Activated gamma-delta T cell (primary cell): ENCODE data around the gene PDE4DIP.
"Not testable (repeated sequence)": the region's sequence is repeated elsewhere in the genome, so short reads cannot be mapped to it uniquely, and the experiment has no call there.

Source experiments
- DNase-seq: peaks from one replicate; lab custom pipeline; 2025; lab: John Stamatoyannopoulos, UW

Gene PDE4DIP

GRCh38 chr1:148975866-148976537 is 131.8 kb downstream of the PDE4DIP start:
- not testable (repeated sequence) for DNase-seq

- not testable (repeated sequence) for DNase-seq
Measured at GRCh38 chr1:148977785-148978184, 133.6 kb downstream of the PDE4DIP start.

- DNase-seq = not testable (repeated sequence)
Measured at GRCh38 chr1:148989378-148989777, 145.2 kb downstream of the PDE4DIP start.

- DNase-seq = not testable (repeated sequence)
Measured at GRCh38 chr1:148990233-148990788, 146.1 kb downstream of the PDE4DIP start.

GRCh38 chr1:148991818-148992217 is 147.6 kb downstream of the PDE4DIP start:
- DNase-seq = not testable (repeated sequence)

GRCh38 chr1:148992364-148992763 is 148.1 kb downstream of the PDE4DIP start:
- DNase-seq = not testable (repeated sequence)

GRCh38 chr1:148996449-148997224 is 152.4 kb downstream of the PDE4DIP start:
- DNase-seq = not testable (repeated sequence)

- not testable (repeated sequence) for DNase-seq
Measured at GRCh38 chr1:148997405-148997804, 153.2 kb downstream of the PDE4DIP start.

GRCh38 chr1:149002664-149003063 is 158.4 kb downstream of the PDE4DIP start:
- DNase-seq = not testable (repeated sequence)

- DNase-seq = not testable (repeated sequence)
Measured at GRCh38 chr1:149008326-149008725, 164.1 kb downstream of the PDE4DIP start.

GRCh38 chr1:149008769-149009168 is 164.5 kb downstream of the PDE4DIP start:
- DNase-seq = not testable (repeated sequence)

GRCh38 chr1:149009761-149010160 is 165.5 kb downstream of the PDE4DIP start:
- DNase-seq = not testable (repeated sequence)

GRCh38 chr1:149012599-149012998 is 168.4 kb downstream of the PDE4DIP start:
- DNase-seq = not testable (repeated sequence)

GRCh38 chr1:149013513-149013912 is 169.3 kb downstream of the PDE4DIP start:
- DNase-seq = not testable (repeated sequence)

- not testable (repeated sequence) for DNase-seq
Measured at GRCh38 chr1:149015522-149015921, 171.3 kb downstream of the PDE4DIP start.

- DNase-seq = not testable (repeated sequence)
Measured at GRCh38 chr1:149016626-149017025, 172.4 kb downstream of the PDE4DIP start.

GRCh38 chr1:149018577-149018976 is 174.3 kb downstream of the PDE4DIP start:
- not testable (repeated sequence) for DNase-seq

GRCh38 chr1:149024327-149024726 is 180.1 kb downstream of the PDE4DIP start:
- DNase-seq = not testable (repeated sequence)

- DNase-seq = not testable (repeated sequence)
Measured at GRCh38 chr1:149033916-149034315, 189.7 kb downstream of the PDE4DIP start.

GRCh38 chr1:149043056-149043455 is 198.8 kb downstream of the PDE4DIP start:
- not testable (repeated sequence) for DNase-seq

GRCh38 chr1:149064611-149065010 is 220.4 kb downstream of the PDE4DIP start:
- DNase-seq = not testable (repeated sequence)

GRCh38 chr1:149075505-149076127 is 231.4 kb downstream of the PDE4DIP start:
- DNase-seq = not testable (repeated sequence)
